Stimulated activated CD4-positive, alpha-beta T cell treated with anti-CD3 and anti-CD28 coated beads, Interleukin-12 subunit alpha, Interleukin-12 subunit beta, amount 100 ng/mL, for 48 hours (primary cell): ENCODE data around the gene ZBTB25.

Experiments
- DNase-seq, 3 donors: peaks; one replicate each; pipeline ENCODE4 v3.0.0-alpha.2; 2020; ENCODE audit warnings: low read depth in 2 of 3, low spot score in 1 of 3

Gene ZBTB25

DNA sequence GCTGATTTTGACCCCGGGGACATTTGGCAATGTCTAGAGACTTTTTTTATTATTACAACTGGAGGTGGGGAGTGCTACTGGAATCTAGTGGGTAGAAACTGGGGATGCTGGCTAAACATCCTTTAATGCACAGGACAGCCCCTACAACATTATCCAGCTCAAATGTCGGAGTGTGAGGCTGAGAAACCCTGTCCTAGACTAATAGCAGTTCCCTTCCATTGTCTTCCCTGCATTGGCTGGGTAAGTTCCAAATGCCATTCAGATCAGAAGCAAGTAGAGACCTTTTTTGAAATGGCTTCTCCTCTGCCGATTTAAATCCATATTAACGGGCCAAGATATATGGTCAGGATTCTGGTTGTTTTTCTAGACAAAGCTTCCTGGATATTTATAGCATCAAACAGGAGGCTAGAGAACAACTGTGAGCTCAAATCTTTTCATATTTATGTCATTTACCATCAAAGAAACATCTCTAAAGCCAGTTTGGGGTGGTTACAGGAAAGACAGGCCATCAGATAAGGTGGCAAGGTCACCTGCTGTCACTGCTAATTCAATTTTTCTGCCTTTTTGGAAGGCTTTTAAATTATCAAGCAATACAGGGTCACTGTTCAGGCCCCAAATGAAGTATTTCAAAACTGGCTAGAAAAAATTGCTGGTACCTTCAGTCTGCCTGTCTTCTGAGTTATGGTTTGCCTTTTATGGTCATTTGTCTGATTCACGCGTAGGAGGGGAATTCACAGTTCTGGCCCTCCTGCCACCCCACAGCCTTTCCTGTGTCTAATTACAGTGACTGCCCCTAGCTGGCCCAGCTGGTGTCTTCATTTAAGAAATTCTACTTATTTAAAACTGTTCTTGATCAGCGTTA, 58.4 kb downstream of the ZBTB25 start:
- DNase-seq, result peak; percentile 17 to 48 (median 20)

DNA sequence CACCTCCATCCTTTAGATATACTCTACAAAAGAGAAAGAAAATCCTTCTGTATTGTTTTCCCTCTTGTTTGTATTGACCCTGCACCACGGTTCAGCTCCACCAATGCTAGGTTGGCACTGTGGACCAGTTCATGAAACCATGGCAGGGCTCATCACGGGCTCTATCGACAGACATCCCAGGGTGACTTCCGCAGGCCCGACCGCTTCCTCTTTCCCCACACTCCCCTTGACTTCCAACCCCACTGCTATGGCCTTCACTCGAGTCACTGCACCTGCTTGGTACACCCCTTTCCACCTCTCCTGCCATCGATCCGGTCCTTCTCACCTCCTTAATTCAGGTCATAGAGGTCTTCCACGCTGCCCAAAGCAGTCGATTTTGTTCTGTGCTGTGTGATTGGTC, 59.5 kb downstream of the ZBTB25 start:
- no peak for DNase-seq

DNA sequence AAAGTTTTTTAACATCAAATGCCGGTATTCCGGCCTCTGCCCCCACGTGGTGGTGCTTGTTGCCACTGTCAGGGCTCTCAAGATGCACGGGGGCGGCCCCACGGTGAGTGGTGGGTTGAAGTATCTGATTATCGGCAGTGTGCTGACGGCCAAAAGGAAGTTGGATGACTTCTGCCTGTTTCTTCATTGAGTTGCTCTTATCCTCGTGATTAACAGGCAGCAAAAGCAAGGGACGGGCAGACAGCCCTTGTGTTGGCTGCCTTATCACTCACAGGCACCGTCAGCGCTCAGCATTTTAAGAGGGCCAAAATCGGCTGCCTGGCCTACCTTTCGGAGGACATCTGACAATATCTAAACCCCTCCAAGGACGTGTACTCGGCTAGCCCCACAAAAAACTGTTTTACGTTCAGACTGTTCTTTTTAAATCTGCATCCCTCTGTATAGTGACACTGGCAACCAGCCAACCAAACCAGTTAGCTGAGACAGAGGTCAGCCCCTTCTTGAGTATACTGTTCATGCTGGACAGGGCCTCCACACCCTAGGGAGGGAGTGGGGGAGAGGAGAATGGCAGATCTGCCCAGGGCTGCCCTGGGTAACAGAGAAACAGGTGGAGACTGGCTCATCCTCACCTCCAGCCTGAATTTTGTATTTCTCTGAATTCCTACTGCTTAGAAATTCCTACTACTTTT, 61.2 kb downstream of the ZBTB25 start:
- DNase-seq, result no peak

DNA sequence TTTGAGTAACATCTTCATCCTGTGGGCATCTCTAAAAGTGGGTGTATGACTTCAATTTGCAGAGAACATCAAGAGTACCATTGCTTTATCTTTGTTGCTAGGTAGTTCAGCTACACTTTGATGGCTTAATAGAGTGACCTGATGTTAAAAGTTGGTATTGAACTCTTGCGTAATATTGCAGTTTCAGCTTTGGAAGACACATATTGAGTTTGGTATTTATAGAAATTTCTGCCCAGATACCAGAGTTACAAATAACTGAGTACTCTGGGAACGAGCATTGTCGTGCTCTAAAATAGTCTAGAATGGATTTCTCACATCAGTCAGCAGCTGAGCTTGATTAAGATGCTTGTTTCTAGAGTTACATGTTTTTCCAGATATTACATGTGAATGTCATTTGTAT, 63.1 kb downstream of the ZBTB25 start:
- DNase-seq, result no peak

DNA sequence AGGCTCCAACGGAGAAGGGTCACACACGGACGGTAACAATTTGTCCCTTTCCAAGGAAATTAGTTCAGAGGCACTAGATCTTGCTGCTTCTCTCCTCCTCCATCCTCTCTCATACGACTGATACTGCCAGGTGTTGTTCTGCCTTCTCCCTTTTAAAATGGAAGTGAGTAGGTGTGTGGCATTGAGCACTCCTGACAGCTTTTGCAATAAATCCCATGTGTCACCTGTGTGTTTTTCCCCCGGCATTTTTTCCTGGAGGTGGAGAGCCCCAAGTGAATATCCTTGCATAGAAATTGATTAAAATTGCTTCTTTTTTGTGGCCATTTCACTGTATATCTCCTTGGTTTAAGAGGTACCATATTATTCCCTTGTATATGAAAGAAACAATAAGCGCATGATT, 64.5 kb downstream of the ZBTB25 start:
- no peak for DNase-seq

DNA sequence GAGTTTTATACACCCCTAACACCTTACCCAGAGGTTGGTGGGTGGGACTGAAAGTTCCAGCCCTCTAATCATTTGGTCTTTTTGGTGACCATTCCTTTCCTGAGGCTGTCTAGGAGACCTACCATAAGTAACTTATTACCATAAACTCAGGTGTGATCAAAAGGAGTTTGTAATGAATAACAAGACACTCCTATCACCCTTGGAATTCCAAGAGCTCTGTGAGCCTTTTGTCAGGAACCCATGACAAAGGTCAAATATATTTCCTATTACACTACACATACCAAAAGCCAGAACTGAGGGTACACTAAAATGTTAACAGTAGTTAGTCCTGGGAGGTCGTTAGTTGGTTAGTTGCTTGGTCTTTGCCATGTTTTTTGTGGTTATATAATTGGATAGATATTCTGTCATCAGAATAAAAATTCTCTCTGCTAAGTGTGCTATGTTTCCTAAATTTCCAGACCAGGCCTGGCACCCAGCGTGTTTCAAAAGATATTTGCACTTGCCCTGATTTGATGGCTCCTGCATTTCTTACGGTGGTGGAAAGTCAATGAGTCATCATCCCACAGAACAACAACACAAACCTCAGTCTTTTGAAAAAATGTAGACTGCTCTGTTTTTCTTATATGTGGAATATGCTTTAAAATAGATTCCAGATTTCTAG, 65.3 kb downstream of the ZBTB25 start:
- DNase-seq, result no peak

DNA sequence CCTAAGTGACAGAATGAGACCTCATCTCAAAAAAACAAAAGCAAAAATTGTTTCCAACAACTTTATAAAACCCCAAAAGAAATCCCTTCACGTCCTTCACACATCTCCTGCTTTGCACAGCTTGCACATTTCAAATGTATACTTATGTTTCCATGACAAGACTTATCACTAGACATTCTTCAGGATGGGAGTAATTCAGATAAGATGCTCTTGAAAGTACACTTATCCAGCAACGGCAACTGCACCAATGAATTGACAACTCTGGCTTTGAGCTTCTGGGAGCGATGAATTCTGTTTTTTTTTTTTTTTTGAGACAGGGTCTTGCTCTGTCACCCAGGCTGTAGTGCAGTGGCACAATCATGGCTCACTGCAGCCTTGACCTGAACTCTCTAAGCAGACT, 69.1 kb downstream of the ZBTB25 start:
- DNase-seq, result no peak

DNA sequence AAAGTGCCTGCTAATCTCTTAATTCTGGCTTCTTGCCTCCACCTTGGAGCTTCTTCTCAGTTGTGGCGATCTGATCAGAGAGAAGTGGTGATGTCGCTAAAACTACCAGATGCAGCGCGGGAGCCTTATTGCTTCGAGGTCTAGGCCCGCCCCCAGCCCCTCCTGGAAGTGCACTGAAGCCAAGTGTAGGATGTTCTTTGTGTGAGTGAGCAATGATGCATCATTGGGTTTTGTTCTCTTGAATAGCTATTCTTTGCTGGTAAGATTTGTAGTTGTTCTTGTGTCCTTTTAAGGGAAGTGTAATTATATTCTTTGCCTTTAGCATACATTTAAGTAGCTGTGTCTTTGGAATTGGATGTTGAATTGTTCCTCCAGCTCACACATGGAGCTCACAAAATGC, 79.7 kb downstream of the ZBTB25 start:
- DNase-seq, result no peak

DNA sequence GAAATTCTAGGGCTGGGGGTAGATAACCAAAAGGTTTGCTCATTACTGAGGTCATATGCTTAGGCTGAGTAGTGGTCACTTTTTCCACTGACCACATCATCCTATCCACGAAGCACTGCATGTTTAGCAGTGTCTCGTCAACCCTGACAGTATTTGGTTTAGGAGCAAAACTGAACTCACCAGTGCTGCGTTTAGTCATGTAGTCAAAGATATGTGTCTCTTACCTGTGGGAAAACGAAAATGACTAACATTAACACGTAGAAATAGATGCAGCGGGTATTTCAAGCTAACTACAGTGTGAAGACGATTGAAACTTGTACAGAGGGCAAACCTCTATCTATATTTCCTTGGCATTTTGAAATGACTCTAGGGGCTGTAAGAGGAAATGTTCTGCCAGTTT, 80.9 kb downstream of the ZBTB25 start:
- DNase-seq, result no peak

DNA sequence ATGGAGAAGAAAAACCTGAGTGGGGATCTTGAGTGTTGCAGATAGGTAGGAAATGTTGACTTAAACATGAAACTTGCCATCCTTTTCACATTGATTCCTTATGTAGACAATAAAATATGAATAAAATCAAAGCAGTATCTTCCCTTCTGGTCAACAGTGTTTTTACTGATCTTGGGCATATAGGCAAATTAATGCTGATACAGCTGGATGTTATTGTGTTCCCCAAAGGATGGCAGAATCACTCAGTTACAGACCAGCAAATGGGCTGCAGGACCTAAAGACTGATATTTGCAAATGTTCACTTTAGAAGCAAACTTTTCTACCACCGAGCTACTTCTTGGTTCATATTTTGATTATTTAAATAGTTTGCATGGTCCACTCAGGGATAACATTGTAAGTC, 81.6 kb downstream of the ZBTB25 start:
- DNase-seq, result no peak

DNA sequence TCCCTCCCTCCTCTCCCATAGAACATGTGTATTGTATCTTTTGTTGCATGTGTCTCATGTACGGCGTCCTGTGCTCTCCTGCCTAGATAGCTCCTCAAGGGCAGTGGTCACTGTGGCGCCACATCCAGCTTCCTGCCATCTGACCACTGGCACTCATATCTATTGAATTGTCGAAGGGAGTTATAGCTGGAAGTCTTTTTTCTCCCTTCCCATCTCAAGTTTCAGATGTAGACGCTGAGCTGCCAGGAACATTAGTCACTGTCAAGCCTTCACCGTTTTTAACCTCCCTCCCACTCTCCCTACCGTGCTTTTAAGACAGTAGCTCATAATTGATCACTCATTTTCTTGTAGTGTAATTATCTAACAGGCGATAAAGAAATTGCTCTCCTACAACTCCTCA, 82.5 kb downstream of the ZBTB25 start:
- DNase-seq, result no peak

DNA sequence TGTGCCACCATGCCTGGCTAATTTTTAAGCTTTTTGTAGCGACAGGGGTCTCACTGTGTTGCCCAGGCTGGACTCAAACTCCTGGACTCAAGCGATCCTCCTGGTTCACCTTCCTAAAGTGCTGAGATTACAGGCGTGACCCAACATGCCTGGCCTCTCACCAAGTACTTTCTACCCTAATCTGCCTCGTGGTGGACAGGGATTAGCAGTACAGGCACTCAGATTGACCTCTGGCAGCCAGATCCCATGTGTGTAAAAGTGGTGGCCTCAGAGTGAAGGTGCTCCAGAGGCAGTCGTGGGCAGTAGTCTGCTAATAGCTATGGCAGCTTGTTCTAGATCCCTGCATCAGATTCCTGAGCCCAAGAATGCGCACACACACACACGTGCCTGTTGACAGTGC, 84.6 kb downstream of the ZBTB25 start:
- DNase-seq, result no peak

DNA sequence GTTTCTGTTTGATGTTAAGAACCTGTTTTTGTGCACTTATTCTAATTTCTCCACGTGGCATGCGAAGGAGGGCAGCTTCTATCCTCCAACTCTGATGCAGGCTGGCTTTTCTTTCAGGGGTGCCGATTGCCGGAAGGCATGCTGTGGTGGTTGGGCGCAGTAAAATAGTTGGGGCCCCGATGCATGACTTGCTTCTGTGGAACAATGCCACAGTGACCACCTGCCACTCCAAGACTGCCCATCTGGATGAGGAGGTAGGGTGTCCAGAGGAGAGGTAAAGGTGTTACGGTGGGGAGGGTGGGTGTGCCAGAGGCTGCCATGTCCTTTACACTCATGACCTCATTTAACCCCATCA, 85.9 kb downstream of the ZBTB25 start:
- no peak for DNase-seq

DNA sequence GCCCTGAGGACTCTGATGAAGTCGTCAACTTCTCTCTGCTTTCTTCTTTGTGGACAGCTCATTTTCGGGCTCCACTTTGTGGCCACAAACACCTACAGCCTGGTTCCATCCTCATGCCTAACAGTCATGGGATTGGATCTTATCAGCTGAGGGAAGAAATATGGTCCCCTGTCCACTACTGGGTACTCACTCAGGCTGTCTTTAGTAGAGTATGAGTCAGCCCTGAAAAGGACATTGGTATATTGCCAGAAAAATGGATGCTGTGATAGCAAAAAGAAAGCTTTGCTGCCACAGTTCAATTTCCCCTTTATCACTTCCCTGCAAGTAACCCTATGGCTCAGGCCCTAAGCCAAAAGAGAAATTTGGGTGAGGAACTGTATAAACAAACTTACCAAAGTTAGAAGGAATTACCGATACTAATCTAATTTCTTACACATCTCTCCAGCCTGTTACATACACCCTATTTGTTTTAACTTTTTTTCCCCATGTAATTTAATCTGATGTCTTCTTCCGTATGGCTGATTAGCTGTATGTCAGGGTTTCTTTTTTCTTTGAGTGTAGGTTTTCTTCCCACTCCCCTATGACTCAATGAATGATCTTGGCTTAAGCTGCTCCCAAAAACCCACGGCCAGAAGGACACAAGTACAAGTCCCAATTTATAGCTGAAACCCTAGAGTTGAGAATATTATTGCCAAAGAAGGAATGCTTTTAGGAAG, 86.4 kb downstream of the ZBTB25 start:
- no peak for DNase-seq

DNA sequence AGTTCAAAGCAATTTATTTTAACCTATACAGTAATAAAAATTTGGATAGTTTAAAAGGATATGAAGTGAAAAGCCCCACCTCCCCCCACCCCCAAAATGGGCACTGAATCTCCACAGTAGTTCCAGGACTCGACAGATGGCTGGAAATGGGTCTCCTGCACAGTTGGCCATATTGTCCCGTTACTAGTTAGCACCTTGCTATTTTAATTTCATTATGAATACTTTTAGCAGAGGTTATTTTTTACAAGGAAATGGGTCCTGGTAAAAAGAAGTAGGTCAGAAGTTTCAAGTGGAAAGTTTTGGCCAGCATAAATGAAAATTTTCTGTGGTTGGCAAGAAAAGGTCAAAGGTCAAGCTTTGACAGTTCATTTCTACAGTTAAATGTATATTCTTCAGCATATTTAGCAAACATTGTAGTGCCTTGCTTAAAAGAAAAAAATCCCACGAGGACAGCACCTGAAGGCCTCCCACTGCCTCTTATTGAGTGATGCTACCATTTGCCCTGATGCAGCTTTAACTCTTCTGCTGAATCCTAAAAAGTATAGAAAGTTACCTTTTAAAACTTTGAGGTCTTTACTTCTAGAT, 87.2 kb downstream of the ZBTB25 start:
- DNase-seq, result no peak

DNA sequence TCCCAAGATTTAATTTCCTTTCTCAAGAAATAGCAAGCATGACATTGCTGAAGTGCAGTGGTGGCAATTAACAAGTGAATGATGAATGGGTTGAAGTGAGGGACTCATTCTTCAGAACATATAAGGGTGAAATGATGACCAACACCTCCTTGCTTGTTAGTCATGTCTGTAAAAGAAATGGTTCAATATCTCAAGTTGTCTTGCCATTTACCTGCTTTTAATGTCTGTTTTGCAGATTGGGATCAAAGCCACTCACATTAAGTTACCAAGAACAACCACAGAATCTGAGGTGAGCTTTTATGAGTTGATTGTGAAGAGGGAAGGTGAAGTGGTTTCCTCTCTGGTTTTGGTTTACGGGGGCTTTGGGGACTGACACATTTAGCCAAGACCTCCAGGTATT, 91.4 kb downstream of the ZBTB25 start:
- no peak for DNase-seq

DNA sequence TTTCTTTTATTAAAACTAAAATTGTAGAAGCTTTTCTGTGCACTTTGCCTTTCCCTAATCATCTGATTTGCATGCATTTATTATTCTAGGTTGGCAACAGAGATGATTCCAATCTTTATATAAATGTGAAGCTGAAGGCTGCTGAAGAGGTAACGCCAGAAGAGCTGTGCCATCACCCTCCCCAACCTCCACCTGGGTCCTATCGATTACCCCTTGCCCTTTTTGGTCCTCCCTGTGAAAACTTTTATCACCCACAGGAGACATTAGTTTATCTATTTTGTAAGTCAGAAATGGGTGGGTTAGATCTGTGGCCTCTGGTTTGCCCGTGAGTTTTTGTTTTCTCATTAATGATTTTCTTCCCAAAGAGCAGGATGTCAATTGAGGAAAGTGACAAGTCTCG, 92.6 kb downstream of the ZBTB25 start:
- no peak for DNase-seq

DNA sequence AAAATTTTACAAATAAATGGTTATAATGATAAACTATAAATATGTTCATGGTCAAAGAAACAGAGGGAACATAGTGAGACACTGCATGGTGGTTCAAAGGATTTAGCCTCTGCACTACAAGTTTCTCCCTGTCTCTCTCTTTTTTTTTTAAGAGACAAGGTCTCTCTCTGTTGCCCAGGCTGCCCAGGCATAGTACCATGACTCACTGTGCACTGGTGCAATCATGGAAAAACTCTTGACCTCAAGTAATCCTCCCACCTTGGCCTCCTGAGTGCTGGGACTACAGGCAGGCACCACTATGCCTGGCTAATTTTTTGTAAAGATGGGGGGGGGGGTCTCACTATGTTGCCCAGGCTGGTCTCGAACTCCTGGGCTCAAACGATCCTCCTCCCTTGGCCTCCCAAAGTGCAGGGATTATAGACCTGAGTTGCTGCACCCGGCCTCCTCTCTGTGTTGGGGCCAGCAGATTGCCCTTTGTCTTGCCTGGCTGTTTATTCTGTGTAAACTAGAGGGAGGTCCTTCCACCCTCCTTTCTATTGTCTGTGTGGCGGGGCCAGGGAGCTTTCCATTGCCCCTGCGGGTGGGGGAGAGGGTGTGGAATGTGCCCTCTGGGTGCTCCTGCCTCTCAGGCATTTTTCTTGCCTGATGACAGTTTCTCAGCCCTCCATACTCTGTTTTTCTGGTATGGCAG, 93.4 kb downstream of the ZBTB25 start:
- no peak for DNase-seq

DNA sequence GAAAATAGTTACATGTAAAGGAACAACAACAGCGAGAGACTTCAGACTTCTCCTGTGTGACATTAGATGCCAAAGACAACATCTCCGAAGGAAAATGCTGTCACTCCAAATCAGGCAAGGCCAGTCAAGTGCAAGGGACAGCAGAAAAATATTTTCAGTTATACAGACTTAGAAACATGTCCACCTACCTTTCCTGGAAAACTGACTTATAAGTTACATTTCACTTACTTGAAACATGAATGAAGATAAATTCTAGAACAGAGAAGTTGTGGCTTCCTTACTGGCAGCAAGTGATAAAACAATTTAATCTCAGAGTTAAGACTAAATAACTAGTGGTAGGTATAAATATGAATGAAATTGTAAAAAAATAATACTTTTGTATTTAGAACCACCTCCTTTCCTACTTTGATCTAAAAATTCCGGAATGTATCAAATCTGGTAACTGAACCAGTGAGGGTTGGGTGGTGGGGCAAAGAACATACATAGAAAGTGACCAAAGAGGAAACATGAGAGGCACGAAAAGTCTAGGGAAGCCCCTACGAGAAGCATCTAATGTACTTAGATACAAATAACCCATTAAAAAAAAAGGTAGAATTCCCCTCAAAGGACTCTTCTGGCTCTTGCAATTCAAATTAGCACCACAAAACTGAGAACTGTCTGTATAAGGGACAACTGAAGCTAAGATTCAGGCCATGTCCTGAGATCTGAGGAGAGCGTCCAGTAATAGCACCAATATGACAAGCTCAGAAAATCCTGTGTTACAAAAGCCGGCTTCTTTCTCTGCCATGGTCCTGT, 94.3 kb downstream of the ZBTB25 start:
- no peak for DNase-seq

DNA sequence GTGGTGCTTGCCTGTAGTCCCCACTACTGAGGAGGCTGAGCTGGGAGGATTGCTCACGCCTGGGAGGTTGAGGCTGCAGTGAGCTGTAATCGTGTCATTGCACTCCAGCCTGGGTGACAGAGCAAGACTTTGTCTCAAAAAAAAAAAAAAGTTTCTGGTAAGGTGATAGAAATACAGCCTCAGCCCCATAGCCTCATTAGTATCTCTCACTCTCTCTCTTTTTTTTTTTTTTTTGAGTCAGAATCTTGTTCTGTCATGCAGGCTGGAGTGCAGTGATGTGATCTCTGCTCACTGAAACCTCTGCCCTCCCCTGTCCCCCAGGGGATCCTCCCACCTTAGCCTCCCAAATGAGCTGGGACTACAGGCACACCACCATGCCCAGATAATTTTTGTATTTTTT, 96.3 kb downstream of the ZBTB25 start:
- DNase-seq, result no peak
